Fibroblast of peridontal ligament (primary cell): ENCODE data around the gene SPACA5.
A peak's percentile ranks its signal among the peaks of the same experiment; 100 is the strongest.
"Not testable (repeated sequence)": the region's sequence is repeated elsewhere in the genome, so short reads cannot be mapped to it uniquely, and the experiment has no call there.

Experiments
- DNase-seq: peaks from one replicate; pipeline ENCODE4 v3.0.0-alpha.2; 2010; ENCODE audit errors: extremely low read depth

Gene SPACA5

GRCh38 chrX:48021026-48021900 lies 14.5 kb downstream of the SPACA5 start:
- DNase-seq, result peak; percentile 87

- no peak for DNase-seq
Measured at GRCh38 chrX:48022100-48022499, 15.3 kb downstream of the SPACA5 start.

- DNase-seq, result no peak
Measured at GRCh38 chrX:48022738-48023137, 15.9 kb downstream of the SPACA5 start.

- DNase-seq, result peak; percentile 76
Measured at GRCh38 chrX:48025561-48025960, 18.8 kb downstream of the SPACA5 start.

GRCh38 chrX:48027545-48027944 lies 20.8 kb downstream of the SPACA5 start:
- not testable (repeated sequence) for DNase-seq

- DNase-seq, result no peak
Measured at GRCh38 chrX:48028091-48028490, 21.3 kb downstream of the SPACA5 start.

- no peak for DNase-seq
Measured at GRCh38 chrX:48030237-48030636, 23.4 kb downstream of the SPACA5 start.

- DNase-seq, result not testable (repeated sequence)
Measured at GRCh38 chrX:48030641-48031173, 23.9 kb downstream of the SPACA5 start.

- DNase-seq, result no peak
Measured at GRCh38 chrX:48035891-48036290, 29.1 kb downstream of the SPACA5 start.

GRCh38 chrX:48043056-48043455 lies 36.3 kb downstream of the SPACA5 start:
- no peak for DNase-seq

GRCh38 chrX:48045410-48046311 lies 38.9 kb downstream of the SPACA5 start:
- DNase-seq, result peak; percentile 77

GRCh38 chrX:48046846-48047245 lies 40.1 kb downstream of the SPACA5 start:
- DNase-seq, result no peak

- no peak for DNase-seq
Measured at GRCh38 chrX:48058621-48059295, 52.0 kb downstream of the SPACA5 start.

- DNase-seq, result no peak
Measured at GRCh38 chrX:48059296-48059639, 52.5 kb downstream of the SPACA5 start.
